Activated naive CD4-positive, alpha-beta T cell treated with anti-CD3 and anti-CD28 coated beads, Interleukin-2, amount 50 U/mL, for 24 hours (primary cell): ENCODE results near the gene DENND2A.

Experiments
- H3K27ac Mint-ChIP-seq: one replicate; pipeline ENCODE4 v1.8.0; 2021; ENCODE audit warnings: mild to moderate bottlenecking, mixed read lengths
- H3K27me3 Mint-ChIP-seq: one replicate; pipeline ENCODE4 v1.8.0; 2021; ENCODE audit warnings: mixed read lengths
- H3K36me3 Mint-ChIP-seq: one replicate; pipeline ENCODE4 v1.8.0; 2021; ENCODE audit warnings: mixed read lengths
- H3K4me1 Mint-ChIP-seq: one replicate; pipeline ENCODE4 v1.8.0; 2021; ENCODE audit warnings: mixed read lengths
- H3K4me3 Mint-ChIP-seq: one replicate; pipeline ENCODE4 v1.8.0; 2021; ENCODE audit warnings: mild to moderate bottlenecking, mixed read lengths
- H3K9me3 Mint-ChIP-seq: one replicate; pipeline ENCODE4 v1.8.0; 2021; ENCODE audit warnings: mixed read lengths

Gene DENND2A

GRCh38 chr7:140596519-140597427 lies 43.8 kb downstream of the DENND2A start:
- Mint-ChIP-seq H3K27ac (no peak overlapping the region), H3K4me1 (peaks cover 7% of the 10 kb centered on the region), H3K27me3 (peaks cover 7% of the 10 kb centered on the region), H3K36me3 (no peaks in the 10 kb centered on the region), H3K4me3 (no peak overlapping the region), H3K9me3 (no peaks in the 10 kb centered on the region)

GRCh38 chr7:140595468-140596092 lies 45.0 kb downstream of the DENND2A start:
- Mint-ChIP-seq H3K9me3 (no peaks in the 10 kb centered on the region), H3K36me3 (no peaks in the 10 kb centered on the region), H3K27me3 (peaks cover 7% of the 10 kb centered on the region), H3K27ac (no peak overlapping the region), H3K4me1 (peaks cover 12% of the 10 kb centered on the region), H3K4me3 (no peak overlapping the region)

- H3K4me3 Mint-ChIP-seq: no peak overlapping the region
- peaks cover 12% of the 10 kb centered on the region for H3K4me1 Mint-ChIP-seq
- H3K27me3 Mint-ChIP-seq: peaks cover 7% of the 10 kb centered on the region
- no peaks in the 10 kb centered on the region for H3K9me3 Mint-ChIP-seq
- no peaks in the 10 kb centered on the region for H3K36me3 Mint-ChIP-seq
- no peak overlapping the region for H3K27ac Mint-ChIP-seq
Observed at GRCh38 chr7:140594131-140594691, 46.4 kb downstream of the DENND2A start.

- peak overlapping the region; percentile 65 for H3K27ac Mint-ChIP-seq
- H3K27me3 Mint-ChIP-seq: peaks cover 6% of the 10 kb centered on the region
- H3K36me3 Mint-ChIP-seq: no peaks in the 10 kb centered on the region
- no peaks in the 10 kb centered on the region for H3K9me3 Mint-ChIP-seq
- H3K4me1 Mint-ChIP-seq: peaks cover 12% of the 10 kb centered on the region
- H3K4me3 Mint-ChIP-seq: no peak overlapping the region
Observed at GRCh38 chr7:140593672-140593982, 47.0 kb downstream of the DENND2A start.

GRCh38 chr7:140592964-140593671 lies 47.5 kb downstream of the DENND2A start:
- Mint-ChIP-seq H3K4me3 (no peak overlapping the region), H3K4me1 (peaks cover 12% of the 10 kb centered on the region), H3K27me3 (peaks cover 6% of the 10 kb centered on the region), H3K9me3 (no peaks in the 10 kb centered on the region), H3K27ac (no peak overlapping the region), H3K36me3 (no peaks in the 10 kb centered on the region)

- Mint-ChIP-seq H3K36me3 (no peaks in the 10 kb centered on the region), H3K27ac (no peak overlapping the region), H3K4me3 (no peak overlapping the region), H3K9me3 (no peaks in the 10 kb centered on the region), H3K4me1 (peaks cover 12% of the 10 kb centered on the region), H3K27me3 (peaks cover 3% of the 10 kb centered on the region)
Observed at GRCh38 chr7:140591180-140591902, 49.3 kb downstream of the DENND2A start.

GRCh38 chr7:140587243-140587642 lies 53.4 kb downstream of the DENND2A start:
- Mint-ChIP-seq H3K27ac (no peak overlapping the region), H3K27me3 (no peaks in the 10 kb centered on the region), H3K4me1 (peaks cover 5% of the 10 kb centered on the region), H3K9me3 (no peaks in the 10 kb centered on the region), H3K4me3 (no peak overlapping the region), H3K36me3 (no peaks in the 10 kb centered on the region)

GRCh38 chr7:140586516-140586915 lies 54.1 kb downstream of the DENND2A start:
- no peak overlapping the region for H3K4me3 Mint-ChIP-seq
- no peaks in the 10 kb centered on the region for H3K9me3 Mint-ChIP-seq
- H3K27me3 Mint-ChIP-seq: no peaks in the 10 kb centered on the region
- no peak overlapping the region for H3K27ac Mint-ChIP-seq
- peaks cover 5% of the 10 kb centered on the region for H3K4me1 Mint-ChIP-seq
- H3K36me3 Mint-ChIP-seq: no peaks in the 10 kb centered on the region

GRCh38 chr7:140585333-140585732 lies 55.3 kb downstream of the DENND2A start:
- no peak overlapping the region for H3K27ac Mint-ChIP-seq
- H3K27me3 Mint-ChIP-seq: no peaks in the 10 kb centered on the region
- no peaks in the 10 kb centered on the region for H3K4me1 Mint-ChIP-seq
- H3K36me3 Mint-ChIP-seq: no peaks in the 10 kb centered on the region
- no peak overlapping the region for H3K4me3 Mint-ChIP-seq
- H3K9me3 Mint-ChIP-seq: no peaks in the 10 kb centered on the region

GRCh38 chr7:140584195-140584851 lies 56.3 kb downstream of the DENND2A start:
- no peak overlapping the region for H3K4me3 Mint-ChIP-seq

GRCh38 chr7:140581411-140581810 lies 59.2 kb downstream of the DENND2A start:
- H3K9me3 Mint-ChIP-seq: no peaks in the 10 kb centered on the region
- no peak overlapping the region for H3K27ac Mint-ChIP-seq
- no peaks in the 10 kb centered on the region for H3K36me3 Mint-ChIP-seq
- H3K4me1 Mint-ChIP-seq: no peaks in the 10 kb centered on the region
- peaks cover 3% of the 10 kb centered on the region for H3K27me3 Mint-ChIP-seq
- H3K4me3 Mint-ChIP-seq: no peak overlapping the region

More at GRCh38 chr7:140584195-140584851, 56.3 kb downstream of the DENND2A start:
- Mint-ChIP-seq H3K36me3 (no peaks in the 10 kb centered on the region), H3K27ac (no peak overlapping the region), H3K27me3 (no peaks in the 10 kb centered on the region), H3K9me3 (no peaks in the 10 kb centered on the region), H3K4me1 (no peaks in the 10 kb centered on the region)

GRCh38 chr7:140577651-140578050 lies 63.0 kb downstream of the DENND2A start:
- H3K4me3 Mint-ChIP-seq: no peak overlapping the region
- no peak overlapping the region for H3K27ac Mint-ChIP-seq
- H3K9me3 Mint-ChIP-seq: no peaks in the 10 kb centered on the region
- H3K4me1 Mint-ChIP-seq: no peaks in the 10 kb centered on the region
- H3K27me3 Mint-ChIP-seq: peaks cover 3% of the 10 kb centered on the region
- H3K36me3 Mint-ChIP-seq: no peaks in the 10 kb centered on the region

- H3K27me3 Mint-ChIP-seq: peaks cover 3% of the 10 kb centered on the region
Observed at GRCh38 chr7:140576589-140576988, 64.0 kb downstream of the DENND2A start.

GRCh38 chr7:140571538-140572122 lies 69.0 kb downstream of the DENND2A start:
- Mint-ChIP-seq H3K9me3 (no peaks in the 10 kb centered on the region), H3K4me1 (no peaks in the 10 kb centered on the region), H3K4me3 (no peak overlapping the region), H3K27me3 (no peaks in the 10 kb centered on the region), H3K36me3 (no peaks in the 10 kb centered on the region), H3K27ac (no peak overlapping the region)

More at GRCh38 chr7:140576589-140576988, 64.0 kb downstream of the DENND2A start:
- Mint-ChIP-seq H3K36me3 (no peaks in the 10 kb centered on the region), H3K9me3 (no peaks in the 10 kb centered on the region), H3K4me3 (no peak overlapping the region), H3K27ac (no peak overlapping the region), H3K4me1 (no peaks in the 10 kb centered on the region)
